RWPE2 (cell line): ENCODE data around the gene HMX1.

Source experiments
- ATAC-seq: fragments of 200-7000 bp; cut with Tn5 transposase; 3 replicates; pipeline ENCODE4 v1.9.1; 2021; ENCODE audit warnings: low read depth
- DNase-seq: peaks from one replicate; pipeline ENCODE4 v3.0.0-alpha.2; 2020; ENCODE audit warnings: low spot score
- H3K27ac ChIP-seq: fragments of 450-650 bp; 2 replicates; pipeline ENCODE4 v1.5.1; 2017; ENCODE audit warnings: mild to moderate bottlenecking; ENCODE audit not compliant: poor library complexity, severe bottlenecking
- H3K27me3 ChIP-seq: fragments of 250-450 bp; sonication (Bioruptor Pico); 2 replicates; pipeline ENCODE4 v1.5.1; 2021; ENCODE audit warnings: mild to moderate bottlenecking, moderate library complexity; ENCODE audit not compliant: insufficient read depth, poor library complexity, severe bottlenecking
- H3K36me3 ChIP-seq: fragments of 250-450 bp; sonication (Bioruptor Pico); 2 replicates; pipeline ENCODE4 v1.5.1; 2020; ENCODE audit warnings: low read depth, mild to moderate bottlenecking, moderate library complexity
- H3K4me1 ChIP-seq: fragments of 250-450 bp; sonication (Bioruptor Pico); 2 replicates; pipeline ENCODE4 v1.5.1; 2021; ENCODE audit warnings: mild to moderate bottlenecking, moderate library complexity; ENCODE audit not compliant: insufficient read depth, poor library complexity, severe bottlenecking
- H3K4me3 ChIP-seq: fragments of 250-450 bp; sonication (Bioruptor Pico); 2 replicates; pipeline ENCODE4 v1.5.1; 2021; ENCODE audit warnings: mild to moderate bottlenecking, moderate library complexity; ENCODE audit not compliant: severe bottlenecking
- H3K9me3 ChIP-seq: fragments of 250-450 bp; sonication (Bioruptor Pico); 2 replicates; pipeline ENCODE4 v1.5.1; 2021; ENCODE audit warnings: mild to moderate bottlenecking, moderate library complexity; ENCODE audit not compliant: severe bottlenecking
- CTCF ChIP-seq: fragments of 450-650 bp; IDR thresholded peaks from one replicate; pipeline ENCODE4 v1.5.1; 2017; ENCODE audit warnings: mild to moderate bottlenecking, moderate library complexity; ENCODE audit not compliant: poor library complexity, severe bottlenecking

The HMX1 gene

GRCh38 chr4:8837181-8837841 lies 34.3 kb downstream of the HMX1 start:
- ATAC-seq = no peak
- no peak for TF ChIP-seq CTCF

DNA sequence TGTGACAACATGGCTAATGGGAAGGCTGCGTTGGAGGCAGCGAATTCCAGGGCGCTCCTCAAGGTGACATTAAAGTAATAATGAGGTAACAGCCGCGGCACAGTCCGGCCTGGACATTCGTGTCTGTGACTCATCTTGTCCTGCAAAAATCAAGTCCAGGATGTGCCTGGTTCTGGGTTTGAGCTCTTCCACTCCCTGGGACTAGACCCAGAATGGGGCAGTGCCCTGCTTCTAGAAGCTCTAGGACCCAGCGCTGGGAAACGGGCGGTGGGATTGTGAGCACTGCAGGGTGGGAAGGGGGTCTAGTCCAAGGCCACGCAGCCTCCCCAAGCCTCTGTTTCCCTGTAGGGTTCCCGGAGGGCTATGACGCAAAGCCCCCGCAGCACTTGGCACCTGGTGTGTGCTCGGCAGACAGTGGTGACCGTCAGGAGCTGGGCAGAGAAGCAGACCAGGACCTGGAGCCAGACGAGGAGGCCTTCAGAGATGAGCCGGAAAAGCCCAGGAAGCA lies 34.9 kb downstream of the HMX1 start:
- Histone ChIP-seq H3K27me3 (peaks cover 7% of the 10 kb centered on the region), H3K27ac (no peak overlapping the region), H3K4me1 (no peaks in the 10 kb centered on the region), H3K36me3 (no peaks in the 10 kb centered on the region), H3K4me3 (no peak overlapping the region), H3K9me3 (no peaks in the 10 kb centered on the region)
- ATAC-seq = no peak
- peak; percentile 32 for DNase-seq
- TF ChIP-seq CTCF = no peak

More at GRCh38 chr4:8837181-8837841, 34.3 kb downstream of the HMX1 start:
- Histone ChIP-seq H3K9me3 (no peaks in the 10 kb centered on the region), H3K4me1 (no peaks in the 10 kb centered on the region), H3K36me3 (no peaks in the 10 kb centered on the region), H3K27me3 (peaks cover 7% of the 10 kb centered on the region), H3K4me3 (no peak overlapping the region), H3K27ac (no peak overlapping the region)
- DNase-seq = peak; percentile 59

- no peak for DNase-seq
- ATAC-seq = no peak
- Histone ChIP-seq H3K36me3 (no peaks in the 10 kb centered on the region), H3K9me3 (no peaks in the 10 kb centered on the region), H3K4me3 (no peak overlapping the region), H3K27me3 (peaks cover 10% of the 10 kb centered on the region), H3K4me1 (no peaks in the 10 kb centered on the region), H3K27ac (no peak overlapping the region)
- TF ChIP-seq CTCF = no peak
Measured at GRCh38 chr4:8835521-8836365, 35.9 kb downstream of the HMX1 start.

- no peaks in the 10 kb centered on the region for H3K9me3 ChIP-seq
- H3K27me3 ChIP-seq = peaks cover 12% of the 10 kb centered on the region
- no peak overlapping the region for H3K4me3 ChIP-seq
- no peak overlapping the region for H3K27ac ChIP-seq
- no peaks in the 10 kb centered on the region for H3K4me1 ChIP-seq
- no peaks in the 10 kb centered on the region for H3K36me3 ChIP-seq
- peak; percentile 34 for DNase-seq
- no peak for TF ChIP-seq CTCF
- no peak for ATAC-seq
Measured at GRCh38 chr4:8834681-8835220, 36.9 kb downstream of the HMX1 start.
